Fibroblast of lung (primary cell): ENCODE measurements around the gene RAB34. TPM values are rescaled to one million over a fixed set of nuclear protein-coding genes. Genes with fewer than 3 reads are reported as not detected.

Experiments used
- DNase-seq, 2 donors: peaks; one replicate each; pipeline versions ENCODE4 v3.0.0 to v3.0.0-alpha.2; 2010; ENCODE audit warnings: low read depth in 2 of 2
- H2AFZ ChIP-seq: 2 replicates; pipeline ENCODE4 v1.5.1; 2012; ENCODE audit warnings: low read length, control low read depth, inconsistent platforms
- H3K27ac ChIP-seq: 2 replicates; pipeline ENCODE4 v1.5.1; 2011; ENCODE audit warnings: low read length, control low read depth; ENCODE audit not compliant: insufficient read depth
- H3K27me3 ChIP-seq: 2 replicates; pipeline ENCODE4 v1.5.1; 2011; ENCODE audit warnings: mild to moderate bottlenecking, low read length; ENCODE audit not compliant: control insufficient read depth, insufficient read depth
- H3K36me3 ChIP-seq: 2 replicates; pipeline ENCODE4 v1.5.1; 2011; ENCODE audit warnings: low read length; ENCODE audit not compliant: control insufficient read depth, insufficient read depth
- H3K4me1 ChIP-seq: 2 replicates; pipeline ENCODE4 v1.5.1; 2011; ENCODE audit warnings: low read length; ENCODE audit not compliant: control insufficient read depth, insufficient read depth; ENCODE audit errors: extremely low read depth
- H3K4me2 ChIP-seq: 2 replicates; pipeline ENCODE4 v1.5.1; 2011; ENCODE audit warnings: low read length, control low read depth; ENCODE audit not compliant: insufficient read depth; ENCODE audit errors: extremely low read depth
- H3K4me3 ChIP-seq, 4 experiments: fragments of 200-600 bp in 1 of 4; sonication (generic) in 1 of 4; replicated peaks in 1 of 4; 2 replicates each; pipeline ENCODE4 v1.5.1; 2011 to 2016; ENCODE audit warnings: low read length in 4 of 4, low read depth in 3 of 4, mild to moderate bottlenecking in 3 of 4, control low read depth in 2 of 4, inconsistent platforms in 1 of 4, mixed read lengths in 1 of 4; ENCODE audit not compliant: insufficient read depth in 1 of 4; ENCODE audit errors: control extremely low read depth in 1 of 4
- H3K79me2 ChIP-seq: 2 replicates; pipeline ENCODE4 v1.5.1; 2012; ENCODE audit warnings: mild to moderate bottlenecking, low read length, inconsistent platforms; ENCODE audit not compliant: control insufficient read depth, insufficient read depth
- H3K9ac ChIP-seq: 2 replicates; pipeline ENCODE4 v1.5.1; 2011; ENCODE audit warnings: mild to moderate bottlenecking, low read length, control low read depth; ENCODE audit not compliant: insufficient read depth
- H3K9me3 ChIP-seq: 2 replicates; pipeline ENCODE4 v1.5.1; 2012; ENCODE audit warnings: low read depth, low read length; ENCODE audit not compliant: control insufficient read depth, insufficient read depth
- H4K20me1 ChIP-seq: 2 replicates; pipeline ENCODE4 v1.5.1; 2011; ENCODE audit warnings: low read length; ENCODE audit not compliant: control insufficient read depth, insufficient read depth; ENCODE audit errors: extremely low read depth
- CTCF ChIP-seq, 2 donors: IDR thresholded peaks in 1 of 2; conservative IDR thresholded peaks in 1 of 2; 1 replicate in 1 of 2; 2 replicates in 1 of 2; pipeline ENCODE4 v1.5.1; 2011 to 2012; ENCODE audit warnings: low read length in 2 of 2, control low read depth in 1 of 2, inconsistent platforms in 1 of 2, low read depth in 1 of 2, mild to moderate bottlenecking in 1 of 2
- EZH2 ChIP-seq: IDR thresholded peaks from 2 replicates; pipeline ENCODE4 v1.5.1; 2012; ENCODE audit warnings: low read length, control low read depth, mild to moderate bottlenecking; ENCODE audit errors: missing control alignments
- polyA plus RNA-seq, 2 donors: library from polyadenylated mRNA; depleted of rRNA in 1 of 2; stranded (reverse) in 1 of 2; unstranded in 1 of 2; fragments of >200 nt; gene quantifications; 2 replicates each; pipeline ENCODE4 v1.2.1, GENCODE V29; 2011 to 2012; ENCODE audit warnings: missing spikeins in 1 of 2
- total RNA-seq: library from RNA; depleted of rRNA; stranded (reverse); fragments of >200 nt; gene quantifications from 2 replicates; pipeline ENCODE4 v1.2.1, GENCODE V29; 2014

The RAB34 gene
- total and polyA plus RNA-seq, 2 donors (not counting 1 experiment from before 2014, with no cell fraction given) = 174 to 287 TPM

- Histone ChIP-seq H2AFZ (no peak overlapping the region), H3K79me2 (peaks cover 37% of the 10 kb centered on the region), H3K9ac (peak overlapping the region; percentile 94), H4K20me1 (no peaks in the 10 kb centered on the region), H3K27me3 (no peaks in the 10 kb centered on the region), H3K36me3 (peaks cover 21% of the 10 kb centered on the region), H3K4me2 (peak overlapping the region; percentile 86), H3K4me1 (peaks cover 9% of the 10 kb centered on the region), H3K27ac (peak overlapping the region; percentile 97), H3K9me3 (no peaks in the 10 kb centered on the region), H3K4me3 (peak overlapping the region; percentile 78 to 99 (median 96))
- DNase-seq = peak; percentile 44 to 65
- no peak for TF ChIP-seq CTCF (conservative IDR thresholded peaks at IDR 0.05 in 1 of 2, IDR thresholded peaks at IDR 0.05 in 1 of 2; ENCODE audit: low read depth in 1 of 2, low read length in 2 of 2)
- no peak for TF ChIP-seq EZH2
Observed at GRCh38 chr17:28744104-28744971, 26.7 kb upstream of the RAB34 start.

GRCh38 chr17:28743243-28744103 lies 25.8 kb upstream of the RAB34 start, which contains the start of gene TRAF4:
Gene TRAF4 (plus strand): TSS chr17:28744011. CDS start chr17:28744113, 102 bp downstream.
- Histone ChIP-seq H3K36me3 (peaks cover 13% of the 10 kb centered on the region), H3K4me3 (peak within 1 kb of the TSS; percentile 78 to 99 (median 96)), H3K27me3 (no peaks in the 10 kb centered on the region), H3K4me1 (peaks cover 9% of the 10 kb centered on the region), H2AFZ (no peak within 1 kb of the TSS), H4K20me1 (no peaks in the 10 kb centered on the region), H3K9me3 (no peaks in the 10 kb centered on the region), H3K4me2 (peak within 1 kb of the TSS; percentile 88), H3K9ac (peak within 1 kb of the TSS; percentile 94), H3K27ac (peak within 1 kb of the TSS; percentile 97), H3K79me2 (peaks cover 37% of the 10 kb centered on the region)
- peak; percentile 89 to 92 for DNase-seq
- TF ChIP-seq CTCF (conservative IDR thresholded peaks at IDR 0.05 in 1 of 2, IDR thresholded peaks at IDR 0.05 in 1 of 2; ENCODE audit: low read depth in 1 of 2, low read length in 2 of 2) (peak in 1 of 2 donors; percentile 22), EZH2 (no peak)
